Measurements from ENCODE around the gene MGMT. TPM values are rescaled to one million over a fixed set of nuclear protein-coding genes. Genes with fewer than 3 reads are reported as not detected.

Gene MGMT
- total and polyA plus RNA-seq, 2 of the 4 experiments (the other 2 are of a cell fraction): 11.5 to 17.8 TPM

GRCh38 chr10:129673292-129673691 lies 206.3 kb downstream of the MGMT start:
- CTCF ChIA-PET: interaction anchor here (0.6 kb wide), 1 partner anchor 436 kb away, joined by 3 read pairs; no protein-coding TSS in a partner anchor

More at GRCh38 chr10:129673292-129673691, 206.3 kb downstream of the MGMT start:
- Histone ChIP-seq H3K4me3 (ENCODE audit: insufficient read depth, low read depth, low read length) (no peak overlapping the region), H3K9me3 (ENCODE audit: control insufficient read depth, insufficient read depth, low read length) (no peaks in the 10 kb centered on the region; the same call in 1 of the 2 replicates), H3K23ac (ENCODE audit: low read depth, low read length) (no peak overlapping the region), H3K36me3 (ENCODE audit: control insufficient read depth, insufficient read depth, low read length) (no peaks in the 10 kb centered on the region), H2BK5ac (ENCODE audit: low read depth, low read length, poor library complexity, severe bottlenecking) (no peak overlapping the region), H3K4me1 (ENCODE audit: control insufficient read depth, insufficient read depth, low read length) (no peaks in the 10 kb centered on the region), H3K56ac (ENCODE audit: extremely low read depth, insufficient read depth, low read length) (no peak overlapping the region), H3K9ac (ENCODE audit: low read depth, low read length) (no peak overlapping the region), H2AK9ac (replicated peaks; ENCODE audit: low read depth, low read length, poor library complexity) (no peak overlapping the region), H4K91ac (ENCODE audit: insufficient read depth, low read depth, low read length) (no peak overlapping the region), H3K4ac (ENCODE audit: low read depth, low read length) (no peak overlapping the region), H2AFZ (replicated peaks; ENCODE audit: low read length, poor library complexity) (no peak overlapping the region), H3K79me1 (ENCODE audit: low read depth in 1 of 2, low read length in 2 of 2) (no peaks in the 10 kb centered on the region), H3K27ac (ENCODE audit: insufficient read depth, low read length) (no peak overlapping the region), H2AK5ac (ENCODE audit: low read depth, low read length) (no peak overlapping the region), H3K18ac (ENCODE audit: low read depth, low read length) (no peak overlapping the region), H4K20me1 (ENCODE audit: insufficient read depth, low read length) (no peaks in the 10 kb centered on the region), H2BK15ac (ENCODE audit: low read depth, low read length) (no peak overlapping the region), H4K5ac (ENCODE audit: low read depth, low read length) (no peak overlapping the region), H3K4me2 (ENCODE audit: low read depth, low read length) (no peak overlapping the region), H3K9me1 (ENCODE audit: insufficient read depth, low read length) (no peaks in the 10 kb centered on the region), H2BK120ac (ENCODE audit: low read depth, low read length) (no peak overlapping the region), H4K8ac (ENCODE audit: low read depth in 2 of 2, low read length in 2 of 2) (no peak overlapping the region), H2BK20ac (ENCODE audit: low read depth, low read length) (no peak overlapping the region), H3K27me3 (ENCODE audit: control insufficient read depth, insufficient read depth, low read length) (no peaks in the 10 kb centered on the region), H3K14ac (replicated peaks; ENCODE audit: low read depth, low read length) (no peak overlapping the region)
- POLR2A ChIA-PET (ENCODE audit: unreplicated experiment): no interaction called here
- ATAC-seq (ENCODE audit: low read depth) (no peak), DNase-seq (no peak)
- WGBS, 2 experiments (ENCODE audit: extremely low coverage in 2 of 2, insufficient read length in 1 of 2): no CpG with 5 or more reads among the region's 4 CpGs
- intact Hi-C loops (cut with micrococcal nuclease) (no loop called here), dilution Hi-C loops (cut with HindIII; ENCODE audit: low sequenced_read_pairs, unreplicated experiment) (no loop called here), in situ Hi-C loops (cut with MboI; ENCODE audit: low sequenced_read_pairs) (no loop called here)
- no TSS peak for BruUV-seq (replicated peaks)
- TF ChIP-seq CHD1 (IDR thresholded peaks at IDR 0.05; ENCODE audit: low read depth, low read length): no peak
- no peak for TF ChIP-seq RFX5 (IDR thresholded peaks at IDR 0.05; ENCODE audit: low read depth, low read length)
- no peak for TF ChIP-seq MAFK (IDR thresholded peaks at IDR 0.05; ENCODE audit: low read depth, low read length)
- TF ChIP-seq NFE2L2 (IDR thresholded peaks at IDR 0.05; ENCODE audit: low read depth, low read length): no peak
- TF ChIP-seq MAZ (IDR thresholded peaks at IDR 0.05; ENCODE audit: borderline replicate concordance, low read depth, low read length): no peak
- TF ChIP-seq POLR2A (IDR thresholded peaks at IDR 0.05; ENCODE audit: low read depth, low read length): no peak
- TF ChIP-seq BHLHE40 (IDR thresholded peaks at IDR 0.05; ENCODE audit: low read depth, low read length): no peak
- no peak for TF ChIP-seq MXI1 (IDR thresholded peaks at IDR 0.05; ENCODE audit: borderline replicate concordance, low read depth, low read length)
- no peak for TF ChIP-seq SMC3 (IDR thresholded peaks at IDR 0.05; ENCODE audit: low read depth, low read length)
- no peak for TF ChIP-seq CEBPB (IDR thresholded peaks at IDR 0.05; ENCODE audit: low read depth, low read length)
- TF ChIP-seq, protein P1, sequence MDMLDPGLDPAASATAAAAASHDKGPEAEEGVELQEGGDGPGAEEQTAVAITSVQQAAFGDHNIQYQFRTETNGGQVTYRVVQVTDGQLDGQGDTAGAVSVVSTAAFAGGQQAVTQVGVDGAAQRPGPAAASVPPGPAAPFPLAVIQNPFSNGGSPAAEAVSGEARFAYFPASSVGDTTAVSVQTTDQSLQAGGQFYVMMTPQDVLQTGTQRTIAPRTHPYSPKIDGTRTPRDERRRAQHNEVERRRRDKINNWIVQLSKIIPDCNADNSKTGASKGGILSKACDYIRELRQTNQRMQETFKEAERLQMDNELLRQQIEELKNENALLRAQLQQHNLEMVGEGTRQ (IDR thresholded peaks at IDR 0.05; ENCODE audit: low read depth, low read length): no peak
- TF ChIP-seq FOS (IDR thresholded peaks at IDR 0.05; ENCODE audit: low read depth, low read length): no peak
- TF ChIP-seq, protein P2, sequence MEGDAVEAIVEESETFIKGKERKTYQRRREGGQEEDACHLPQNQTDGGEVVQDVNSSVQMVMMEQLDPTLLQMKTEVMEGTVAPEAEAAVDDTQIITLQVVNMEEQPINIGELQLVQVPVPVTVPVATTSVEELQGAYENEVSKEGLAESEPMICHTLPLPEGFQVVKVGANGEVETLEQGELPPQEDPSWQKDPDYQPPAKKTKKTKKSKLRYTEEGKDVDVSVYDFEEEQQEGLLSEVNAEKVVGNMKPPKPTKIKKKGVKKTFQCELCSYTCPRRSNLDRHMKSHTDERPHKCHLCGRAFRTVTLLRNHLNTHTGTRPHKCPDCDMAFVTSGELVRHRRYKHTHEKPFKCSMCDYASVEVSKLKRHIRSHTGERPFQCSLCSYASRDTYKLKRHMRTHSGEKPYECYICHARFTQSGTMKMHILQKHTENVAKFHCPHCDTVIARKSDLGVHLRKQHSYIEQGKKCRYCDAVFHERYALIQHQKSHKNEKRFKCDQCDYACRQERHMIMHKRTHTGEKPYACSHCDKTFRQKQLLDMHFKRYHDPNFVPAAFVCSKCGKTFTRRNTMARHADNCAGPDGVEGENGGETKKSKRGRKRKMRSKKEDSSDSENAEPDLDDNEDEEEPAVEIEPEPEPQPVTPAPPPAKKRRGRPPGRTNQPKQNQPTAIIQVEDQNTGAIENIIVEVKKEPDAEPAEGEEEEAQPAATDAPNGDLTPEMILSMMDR (conservative IDR thresholded peaks at IDR 0.05; ENCODE audit: low read depth, low read length): no peak
- no peak for TF ChIP-seq RAD21 (IDR thresholded peaks at IDR 0.05; ENCODE audit: low read length)
- TF ChIP-seq, protein P3, sequence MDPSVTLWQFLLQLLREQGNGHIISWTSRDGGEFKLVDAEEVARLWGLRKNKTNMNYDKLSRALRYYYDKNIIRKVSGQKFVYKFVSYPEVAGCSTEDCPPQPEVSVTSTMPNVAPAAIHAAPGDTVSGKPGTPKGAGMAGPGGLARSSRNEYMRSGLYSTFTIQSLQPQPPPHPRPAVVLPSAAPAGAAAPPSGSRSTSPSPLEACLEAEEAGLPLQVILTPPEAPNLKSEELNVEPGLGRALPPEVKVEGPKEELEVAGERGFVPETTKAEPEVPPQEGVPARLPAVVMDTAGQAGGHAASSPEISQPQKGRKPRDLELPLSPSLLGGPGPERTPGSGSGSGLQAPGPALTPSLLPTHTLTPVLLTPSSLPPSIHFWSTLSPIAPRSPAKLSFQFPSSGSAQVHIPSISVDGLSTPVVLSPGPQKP (IDR thresholded peaks at IDR 0.05; ENCODE audit: borderline replicate concordance, low read depth, low read length): no peak
- no peak for TF ChIP-seq RCOR1 (IDR thresholded peaks at IDR 0.05; ENCODE audit: insufficient replicate concordance, low read length)

All from IMR-90 (cell line).